Urinary bladder (tissue), 4 donors: ENCODE results near the gene PPP4R2. TPM values are rescaled to one million over a fixed set of nuclear protein-coding genes. Genes with fewer than 3 reads are reported as not detected.

Experiments used
- DNase-seq: peaks from one replicate; pipeline ENCODE4 v3.0.0-alpha.2; 2015; ENCODE audit errors: extremely low spot score
- H3K27ac ChIP-seq: one replicate; pipeline ENCODE4 v1.5.1; 2013; ENCODE audit warnings: low read depth, mild to moderate bottlenecking, moderate library complexity
- H3K36me3 ChIP-seq: one replicate; pipeline ENCODE4 v1.6.1; 2013; ENCODE audit warnings: mild to moderate bottlenecking, moderate library complexity; ENCODE audit not compliant: insufficient read depth
- H3K4me1 ChIP-seq: one replicate; pipeline ENCODE4 v1.6.1; 2013; ENCODE audit warnings: mild to moderate bottlenecking, moderate library complexity; ENCODE audit not compliant: insufficient read depth
- H3K4me3 ChIP-seq: one replicate; pipeline ENCODE4 v1.5.1; 2013; ENCODE audit warnings: low read depth, low read length
- WGBS: extraction: QIAGEN DNeasy Blood & Tissue Kit; methylation state at CpG from one replicate; pipeline ENCODE4 v1.1.7; 2013; 5-methylcytosine and 5-hydroxymethylcytosine counted together
- polyA plus RNA-seq: library from polyadenylated mRNA; stranded (reverse); fragments of 200-250 nt; gene quantifications from one replicate; pipeline ENCODE4 v1.2.3, GENCODE V29; 2013
- total RNA-seq: library from RNA; depleted of rRNA; stranded (reverse); fragments of >200 nt; gene quantifications from one replicate; pipeline ENCODE4 v1.2.3, GENCODE V29; 2014
- donor health status: healthy with polysubstance abuse.
- donor health status: healthy.

Gene PPP4R2, protein sequence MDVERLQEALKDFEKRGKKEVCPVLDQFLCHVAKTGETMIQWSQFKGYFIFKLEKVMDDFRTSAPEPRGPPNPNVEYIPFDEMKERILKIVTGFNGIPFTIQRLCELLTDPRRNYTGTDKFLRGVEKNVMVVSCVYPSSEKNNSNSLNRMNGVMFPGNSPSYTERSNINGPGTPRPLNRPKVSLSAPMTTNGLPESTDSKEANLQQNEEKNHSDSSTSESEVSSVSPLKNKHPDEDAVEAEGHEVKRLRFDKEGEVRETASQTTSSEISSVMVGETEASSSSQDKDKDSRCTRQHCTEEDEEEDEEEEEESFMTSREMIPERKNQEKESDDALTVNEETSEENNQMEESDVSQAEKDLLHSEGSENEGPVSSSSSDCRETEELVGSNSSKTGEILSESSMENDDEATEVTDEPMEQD
- total RNA-seq, result 132 TPM
- polyA plus RNA-seq, result 15.4 TPM

DNA sequence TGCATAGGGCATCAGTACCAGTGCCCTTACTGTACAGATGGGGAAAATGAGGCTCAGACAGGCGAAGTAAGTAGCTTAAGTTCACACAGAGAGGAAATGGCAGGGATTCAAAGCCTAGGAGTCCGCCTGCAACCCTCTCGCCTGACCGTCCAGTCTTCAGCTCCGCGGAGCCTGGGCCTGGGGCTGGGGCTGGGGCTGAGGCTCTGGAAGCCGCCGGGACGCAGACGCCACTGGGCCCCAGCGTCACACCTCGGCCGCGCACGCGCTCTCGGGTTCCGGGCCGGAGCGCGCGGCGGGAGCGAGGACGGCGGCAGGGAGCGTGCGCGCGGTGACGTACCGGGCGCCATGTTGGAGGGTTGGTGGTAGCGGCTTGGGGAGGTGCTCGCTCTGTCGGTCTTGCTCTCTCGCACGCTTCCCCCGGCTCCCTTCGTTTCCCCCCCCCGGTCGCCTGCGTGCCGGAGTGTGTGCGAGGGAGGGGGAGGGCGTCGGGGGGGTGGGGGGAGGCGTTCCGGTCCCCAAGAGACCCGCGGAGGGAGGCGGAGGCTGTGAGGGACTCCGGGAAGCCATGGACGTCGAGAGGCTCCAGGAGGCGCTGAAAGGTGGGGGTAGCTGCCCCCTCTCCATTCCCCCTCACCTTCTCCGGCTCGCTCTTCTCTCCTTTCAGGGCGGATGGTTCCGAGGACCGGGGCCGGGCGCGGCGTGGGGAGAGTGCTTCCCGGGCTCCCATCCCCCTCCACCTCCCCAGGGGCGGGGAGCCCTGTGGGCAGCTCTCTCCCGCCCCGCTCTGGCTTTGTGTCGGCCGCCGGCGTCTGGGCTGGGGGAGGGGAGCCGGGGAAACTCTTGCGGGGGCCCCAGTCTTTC lies at the start of gene PPP4R2:
TSS of gene PPP4R2 (plus strand) at position 339 of the 861 bp plus-strand sequence. CDS start at position 566, 227 bp downstream.
- Histone ChIP-seq H3K27ac (peak within 1 kb of the TSS; percentile 97), H3K36me3 (no peaks in the 10 kb centered on the region), H3K4me3 (peak within 1 kb of the TSS; percentile 90), H3K4me1 (peaks cover 3% of the 10 kb centered on the region)
- under 1% methylated on average over 70 of the region's 75 CpGs for WGBS
- DNase-seq, result peak; percentile 47

GRCh38 chr3:72947715-72948490 lies 48.7 kb upstream of the PPP4R2 start:
- no peaks in the 10 kb centered on the region for H3K36me3 ChIP-seq
- 76% methylated on average over 8 of the region's 8 CpGs for WGBS
- H3K4me1 ChIP-seq, result peaks cover 2% of the 10 kb centered on the region
- DNase-seq, result no peak
- H3K27ac ChIP-seq, result no peak overlapping the region
- no peak overlapping the region for H3K4me3 ChIP-seq

DNA sequence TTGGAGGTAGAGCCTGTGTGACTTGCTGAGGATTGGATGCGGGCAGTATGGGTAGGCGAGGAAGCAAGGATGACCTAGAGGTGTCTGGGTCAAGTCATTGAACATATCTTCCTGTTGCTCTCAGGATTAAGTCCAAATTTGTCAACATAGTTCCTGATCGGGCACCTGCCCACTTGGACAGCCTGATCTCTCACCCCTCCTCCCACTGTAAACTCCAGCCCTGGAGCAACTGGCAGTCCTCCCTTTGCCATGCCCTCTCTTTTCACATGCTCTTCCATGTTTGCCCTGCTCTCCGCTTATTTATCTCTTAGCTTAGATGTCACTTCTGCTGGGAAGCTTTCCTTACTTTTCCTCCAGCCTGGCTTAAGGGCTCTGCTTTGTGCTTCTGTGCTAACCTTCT lies 47.6 kb upstream of the PPP4R2 start:
- peaks cover 2% of the 10 kb centered on the region for H3K4me1 ChIP-seq
- no peak overlapping the region for H3K27ac ChIP-seq
- no peak overlapping the region for H3K4me3 ChIP-seq
- no peak for DNase-seq
- no peaks in the 10 kb centered on the region for H3K36me3 ChIP-seq
- 97% methylated on average over 4 of the region's 4 CpGs for WGBS

DNA sequence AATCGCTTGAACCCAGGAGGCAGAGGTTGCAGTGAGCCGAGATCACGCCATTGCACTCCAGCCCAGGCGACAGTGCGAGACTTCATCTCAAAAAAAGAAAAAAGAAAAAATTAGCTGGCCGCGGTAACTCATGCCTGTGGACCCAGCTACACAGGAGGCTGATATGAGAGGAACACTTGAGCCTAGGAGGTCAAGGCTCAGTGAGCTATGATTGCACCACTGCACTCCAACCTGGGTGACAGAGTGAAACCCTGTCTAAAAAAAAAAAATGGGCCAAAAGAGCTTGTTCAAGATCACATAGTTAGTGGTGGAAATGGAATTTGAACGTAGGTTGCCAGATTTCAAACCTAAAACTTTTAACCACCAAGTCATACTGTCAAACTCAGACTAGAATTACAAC lies 46.2 kb upstream of the PPP4R2 start:
- DNase-seq, result no peak
- 96% methylated on average over 8 of the region's 8 CpGs for WGBS
- Histone ChIP-seq H3K4me1 (peaks cover under 1% of the 10 kb centered on the region), H3K27ac (no peak overlapping the region), H3K4me3 (no peak overlapping the region), H3K36me3 (no peaks in the 10 kb centered on the region)

GRCh38 chr3:72950801-72951200 lies 45.8 kb upstream of the PPP4R2 start:
- Histone ChIP-seq H3K27ac (no peak overlapping the region), H3K4me1 (no peaks in the 10 kb centered on the region), H3K4me3 (no peak overlapping the region), H3K36me3 (no peaks in the 10 kb centered on the region)
- 70% methylated on average over 4 of the region's 4 CpGs for WGBS
- DNase-seq, result no peak

DNA sequence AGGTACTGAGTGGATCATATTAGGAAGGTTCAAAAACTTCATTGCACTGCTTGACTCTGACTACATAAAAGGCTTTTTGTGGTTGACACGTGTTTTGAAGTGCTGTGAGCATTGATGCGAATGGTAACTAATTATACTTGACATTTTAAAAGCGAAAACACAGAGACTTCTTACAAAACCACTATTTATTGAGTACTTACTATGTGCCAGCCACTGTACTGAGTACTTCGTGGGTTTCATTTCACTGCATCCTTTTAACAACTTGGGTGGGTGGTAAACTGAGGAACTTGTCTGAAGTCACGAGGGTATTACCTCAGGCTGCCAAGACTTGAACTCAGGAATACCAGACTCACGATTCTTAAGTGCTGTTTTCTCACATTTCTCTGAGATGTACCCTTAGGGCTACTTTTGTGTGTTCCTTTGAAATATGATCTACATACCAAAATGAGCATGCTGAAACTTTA lies 45.3 kb upstream of the PPP4R2 start:
- H3K27ac ChIP-seq, result no peak overlapping the region
- DNase-seq, result no peak
- no peaks in the 10 kb centered on the region for H3K4me1 ChIP-seq
- H3K4me3 ChIP-seq, result no peak overlapping the region
- 81% methylated on average over 6 of the region's 6 CpGs for WGBS
- no peaks in the 10 kb centered on the region for H3K36me3 ChIP-seq

- H3K4me3 ChIP-seq, result no peak overlapping the region
- no peak overlapping the region for H3K27ac ChIP-seq
- H3K4me1 ChIP-seq, result no peaks in the 10 kb centered on the region
- whole genome bisulfite sequencing, result 79% methylated on average over 7 of the region's 7 CpGs
- H3K36me3 ChIP-seq, result no peaks in the 10 kb centered on the region
- no peak for DNase-seq
Observed at GRCh38 chr3:72953325-72953956, 43.2 kb upstream of the PPP4R2 start.

GRCh38 chr3:72957297-72957696 lies 39.3 kb upstream of the PPP4R2 start:
- Histone ChIP-seq H3K4me1 (no peaks in the 10 kb centered on the region), H3K4me3 (no peak overlapping the region), H3K36me3 (no peaks in the 10 kb centered on the region), H3K27ac (no peak overlapping the region)
- 86% methylated on average over 8 of the region's 8 CpGs for WGBS
- DNase-seq, result no peak

DNA sequence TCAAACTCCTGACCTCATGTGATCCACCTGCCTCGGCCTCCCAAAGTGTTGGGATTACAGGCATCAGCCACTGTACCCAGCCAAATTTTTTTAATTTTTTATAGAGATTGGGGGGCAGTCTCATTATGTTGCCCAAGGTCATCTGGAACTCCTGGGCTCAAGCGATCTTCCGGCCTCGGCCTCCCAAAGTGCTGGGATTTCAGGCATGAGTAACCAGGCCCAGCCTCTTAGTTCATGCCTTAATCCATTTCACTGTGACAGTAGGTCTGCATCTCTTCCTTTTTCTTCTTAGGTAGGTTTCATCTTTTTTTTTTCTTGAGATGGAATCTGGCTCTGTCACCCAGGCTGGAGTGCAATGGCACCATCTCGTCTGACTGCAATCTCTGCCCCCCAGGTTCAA lies 37.3 kb upstream of the PPP4R2 start:
- DNase-seq, result no peak
- Histone ChIP-seq H3K4me3 (no peak overlapping the region), H3K36me3 (no peaks in the 10 kb centered on the region), H3K4me1 (no peaks in the 10 kb centered on the region), H3K27ac (no peak overlapping the region)
- WGBS, result 98% methylated on average over 5 of the region's 5 CpGs

DNA sequence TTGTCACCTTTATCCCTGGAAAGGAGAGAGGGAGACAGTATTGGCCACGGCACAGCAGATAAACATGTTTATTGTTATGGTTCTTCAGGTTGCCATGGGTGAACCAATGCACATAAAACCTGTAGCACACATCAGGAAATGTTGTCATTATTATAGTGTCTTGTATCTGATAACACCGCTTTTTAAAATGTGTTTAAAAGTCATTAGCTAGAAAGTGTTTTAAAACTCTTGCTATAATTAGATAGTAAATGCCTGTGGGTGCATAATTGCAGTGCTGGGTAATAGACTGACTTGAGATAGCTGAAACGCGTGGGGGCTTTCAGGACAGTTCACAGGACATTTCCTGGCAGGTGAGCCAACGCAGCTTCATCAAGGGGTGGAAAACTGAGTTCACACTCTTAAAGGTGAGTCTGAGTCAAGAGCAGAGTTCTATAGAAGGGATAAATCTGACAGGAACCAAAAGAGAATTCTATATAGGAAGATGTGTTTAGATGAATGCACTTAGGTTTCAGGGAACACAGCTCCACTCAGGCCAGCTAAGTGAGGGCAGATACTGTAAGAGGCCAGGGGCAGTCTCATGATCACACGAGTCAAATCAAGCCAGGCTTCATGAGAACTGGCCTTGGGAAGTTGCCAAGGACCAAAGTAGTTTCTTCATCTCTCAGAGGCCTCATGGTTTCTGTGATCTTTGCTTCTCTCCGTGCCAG lies 35.6 kb upstream of the PPP4R2 start:
- no peak overlapping the region for H3K4me3 ChIP-seq
- DNase-seq, result no peak
- no peaks in the 10 kb centered on the region for H3K36me3 ChIP-seq
- WGBS, result 54% methylated on average over 7 of the region's 7 CpGs
- no peak overlapping the region for H3K27ac ChIP-seq
- H3K4me1 ChIP-seq, result no peaks in the 10 kb centered on the region

- Histone ChIP-seq H3K36me3 (no peaks in the 10 kb centered on the region), H3K27ac (no peak overlapping the region), H3K4me3 (no peak overlapping the region), H3K4me1 (no peaks in the 10 kb centered on the region)
- WGBS, result 78% methylated on average over 4 of the region's 4 CpGs
- DNase-seq, result no peak
Observed at GRCh38 chr3:72961752-72962151, 34.9 kb upstream of the PPP4R2 start.

DNA sequence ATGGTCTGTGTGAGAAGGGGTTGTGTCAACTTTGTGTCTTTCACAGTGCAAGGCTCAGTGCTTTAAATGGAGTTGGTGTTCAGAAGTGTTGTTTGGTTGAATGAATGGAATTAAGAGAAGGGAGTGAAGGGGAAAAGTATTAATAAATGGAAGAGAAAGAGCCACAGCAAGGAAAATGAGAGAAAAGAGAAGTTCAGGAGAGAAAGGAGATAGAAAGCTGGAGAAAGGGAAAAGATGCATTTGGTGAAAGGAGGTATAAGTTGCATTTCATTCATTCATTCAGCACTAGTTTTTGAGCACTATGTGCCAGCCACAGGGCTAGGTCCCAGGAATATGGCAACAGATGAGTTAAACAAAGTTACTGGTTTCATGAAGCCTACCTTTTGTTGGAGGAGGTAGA lies 34.3 kb upstream of the PPP4R2 start:
- no peaks in the 10 kb centered on the region for H3K36me3 ChIP-seq
- H3K4me3 ChIP-seq, result no peak overlapping the region
- H3K4me1 ChIP-seq, result no peaks in the 10 kb centered on the region
- DNase-seq, result no peak
- H3K27ac ChIP-seq, result no peak overlapping the region
